GM20431 (cell line): ENCODE data around the gene IGHMBP2.

Source experiments
- in situ Hi-C: fragments of 300-500 bp; cut with MseI, MboI; formaldehyde crosslinking; loops from one replicate; pipeline ENCODE4 v1.15.0; 2020; ENCODE audit warnings: low sequenced_read_pairs; ENCODE audit not compliant: unreplicated experiment

The IGHMBP2 gene

GRCh38 chr11:68976563-68976962 lies 72.9 kb downstream of the IGHMBP2 start:
- in situ Hi-C loops: no loop called here

GRCh38 chr11:68977781-68978625 lies 74.3 kb downstream of the IGHMBP2 start:
- in situ Hi-C loops: no loop called here

DNA sequence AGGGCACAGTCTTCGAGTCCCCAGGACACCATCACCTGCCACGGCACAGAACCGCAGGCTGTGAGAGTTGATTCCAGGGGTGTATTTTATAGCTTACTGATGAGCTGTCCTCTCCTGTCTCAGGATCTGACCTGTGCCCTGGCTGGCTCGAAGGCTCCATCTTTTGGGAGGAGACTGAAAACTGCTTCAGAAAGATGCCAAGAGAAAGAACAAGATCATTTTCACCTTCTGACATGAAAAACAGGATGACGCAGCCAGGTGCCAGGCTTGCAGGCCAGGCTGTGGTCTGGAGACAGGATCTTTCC lies 74.9 kb downstream of the IGHMBP2 start:
- in situ Hi-C loops: no loop called here

- in situ Hi-C loops: no loop called here
Measured at GRCh38 chr11:68978931-68979594, 75.4 kb downstream of the IGHMBP2 start.

- in situ Hi-C loops: no loop called here
Measured at GRCh38 chr11:68979931-68980775, 76.5 kb downstream of the IGHMBP2 start.

DNA sequence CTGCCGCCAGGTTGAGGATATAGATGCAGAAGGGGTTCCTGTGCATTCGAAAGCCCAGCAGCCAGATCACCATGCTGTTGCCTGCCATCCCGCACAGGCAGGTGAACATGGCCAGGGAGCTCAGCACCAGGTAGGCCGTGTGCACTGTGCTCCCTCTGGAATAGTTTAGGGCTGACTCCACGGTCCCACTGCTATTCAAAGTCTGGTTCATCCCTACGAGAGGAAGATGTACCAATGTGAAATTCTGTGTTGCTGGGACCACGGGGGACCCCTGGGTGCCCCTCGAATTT lies 77.0 kb downstream of the IGHMBP2 start, which contains the start of gene MRGPRD:
TSS of gene MRGPRD (minus strand) at position 211 of the 290 bp plus-strand sequence. CDS start at position 211, 0 bp downstream.
- in situ Hi-C loops: no loop called here

DNA sequence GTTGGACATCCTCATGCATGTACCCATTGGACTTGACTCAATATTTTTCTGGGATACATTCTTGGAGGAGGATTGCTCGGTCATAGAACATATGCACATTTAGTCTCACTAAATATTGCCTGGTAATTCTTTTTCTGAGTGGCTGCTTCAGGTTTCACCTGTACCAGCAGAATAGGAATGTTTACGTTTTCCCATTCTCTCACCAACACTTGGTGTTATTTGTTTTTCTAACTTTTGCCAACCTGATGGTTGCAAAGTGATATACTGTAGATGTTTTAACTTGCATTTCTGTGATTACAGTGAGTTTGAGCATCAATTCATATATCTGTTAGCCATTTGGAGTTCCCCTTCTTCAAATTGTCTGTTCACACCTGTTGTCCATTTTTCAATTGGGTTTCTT lies 78.4 kb downstream of the IGHMBP2 start:
- in situ Hi-C loops: no loop called here

- in situ Hi-C loops: no loop called here
Measured at GRCh38 chr11:68983801-68984200, 80.1 kb downstream of the IGHMBP2 start.

GRCh38 chr11:68987211-68987610 lies 83.5 kb downstream of the IGHMBP2 start:
- in situ Hi-C loops: no loop called here

DNA sequence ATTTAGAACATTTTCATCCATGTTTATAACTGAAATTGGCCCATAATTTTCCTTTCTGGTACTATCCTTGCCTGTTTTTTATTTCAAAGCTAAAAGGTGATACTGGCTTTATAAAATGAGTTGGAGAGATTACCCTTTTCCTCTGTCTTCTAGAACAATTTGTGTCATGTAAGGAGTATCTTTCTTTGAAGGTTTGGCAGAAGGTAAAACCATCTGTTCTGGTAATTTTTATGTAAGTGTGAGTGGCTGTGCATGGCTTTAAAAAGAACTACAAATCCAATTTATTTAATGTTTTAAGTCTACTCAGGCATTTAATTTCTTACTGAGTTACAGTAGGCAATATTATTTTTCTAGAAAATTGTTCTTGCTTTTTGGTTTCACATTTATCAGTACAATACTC lies 84.8 kb downstream of the IGHMBP2 start:
- in situ Hi-C loops: no loop called here
